Measurements from ENCODE around the gene JUNB.
A peak's percentile ranks its signal among the peaks of the same experiment; 100 is the strongest.

JUNB gene

DNA sequence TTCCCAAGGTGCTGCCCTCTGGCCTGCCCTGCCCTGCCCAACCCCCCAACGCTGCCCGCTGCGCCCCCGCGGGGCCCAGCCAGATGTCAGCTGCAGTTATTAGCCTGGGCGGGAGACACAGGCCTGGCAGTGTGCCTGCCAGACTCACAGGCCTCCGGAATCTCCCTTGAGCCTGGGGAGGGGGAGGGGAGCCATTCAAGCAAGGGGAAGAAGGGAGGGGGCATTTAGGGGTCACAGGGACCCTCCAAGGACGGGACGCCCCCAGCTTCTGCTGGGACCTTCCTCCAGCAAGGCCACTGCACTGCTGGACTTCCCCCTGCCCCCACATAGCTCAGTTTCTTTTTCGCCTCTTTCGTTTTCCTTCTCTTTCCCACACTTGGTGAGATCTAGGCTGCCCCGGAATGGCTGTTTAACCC is 2.6 kb upstream of the JUNB start:
- CTCF ChIA-PET, result interaction anchor here (0.8 to 3.5 kb wide), 4 partner anchors 11 to 23 kb away, joined by 3 to 31 read pairs (median 6); no protein-coding TSS in a partner anchor
- peak overlapping the region; percentile 89 for H3K27ac Mint-ChIP-seq

DNA sequence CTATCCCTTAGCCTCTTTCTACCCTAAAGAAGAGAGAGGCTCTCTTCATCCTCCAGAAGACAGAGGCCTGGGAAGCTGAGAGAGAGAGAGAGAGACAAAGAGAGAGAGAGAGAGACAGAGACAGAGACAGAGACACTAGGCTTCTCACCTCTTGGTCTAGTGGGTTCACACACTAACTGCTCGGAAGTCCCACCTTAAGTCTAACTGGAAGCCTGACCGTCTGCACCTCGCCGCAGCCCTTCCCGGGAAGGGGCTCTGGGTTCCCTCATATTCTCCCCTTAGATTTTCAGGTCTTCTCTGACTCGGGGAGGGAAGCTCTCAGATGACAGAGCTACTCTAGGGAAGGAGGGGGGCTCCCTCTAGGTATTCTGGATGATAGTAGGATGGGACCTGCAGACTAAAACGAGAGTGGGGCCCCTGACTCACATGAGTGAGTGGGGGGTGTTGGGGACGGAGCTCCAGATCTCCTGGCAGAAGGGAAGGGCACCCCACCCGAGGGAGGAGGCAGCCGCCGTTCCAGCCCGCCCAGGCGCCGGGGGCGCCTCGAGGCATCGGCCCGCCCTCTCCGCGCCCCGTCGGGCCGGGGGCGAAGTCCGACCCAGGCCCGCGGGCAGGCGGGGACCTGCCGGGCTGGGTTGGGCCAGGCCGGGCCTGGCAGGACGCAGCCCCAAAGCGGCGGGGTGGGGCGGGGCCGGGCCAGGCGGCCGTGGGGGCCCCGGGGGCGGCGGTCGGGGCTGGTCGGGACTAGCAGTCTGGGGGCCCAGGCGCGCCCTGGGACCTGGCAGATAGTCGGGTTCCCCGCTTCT is 2.0 kb upstream of the JUNB start:
- Mint-ChIP-seq H3K36me3 (peaks cover 8% of the 10 kb centered on the region), H3K4me1 (peaks cover 27% of the 10 kb centered on the region), H3K9me3 (no peaks in the 10 kb centered on the region), H3K4me3 (peak overlapping the region; percentile 92), H3K27ac (peak overlapping the region; percentile 99), H3K27me3 (peaks cover 7% of the 10 kb centered on the region)
- no peak for DNase-seq
- CTCF ChIA-PET, result interaction anchor here (0.8 to 3.5 kb wide), 4 partner anchors 10 to 23 kb away, joined by 3 to 31 read pairs (median 6); no protein-coding TSS in a partner anchor

More for the DNA sequence above, 2.6 kb upstream of the JUNB start:
- Mint-ChIP-seq H3K4me1 (peaks cover 23% of the 10 kb centered on the region), H3K4me3 (peak overlapping the region; percentile 80), H3K27me3 (peaks cover 7% of the 10 kb centered on the region), H3K36me3 (peaks cover 8% of the 10 kb centered on the region), H3K9me3 (no peaks in the 10 kb centered on the region)
- DNase-seq, result peak; percentile 35

DNA sequence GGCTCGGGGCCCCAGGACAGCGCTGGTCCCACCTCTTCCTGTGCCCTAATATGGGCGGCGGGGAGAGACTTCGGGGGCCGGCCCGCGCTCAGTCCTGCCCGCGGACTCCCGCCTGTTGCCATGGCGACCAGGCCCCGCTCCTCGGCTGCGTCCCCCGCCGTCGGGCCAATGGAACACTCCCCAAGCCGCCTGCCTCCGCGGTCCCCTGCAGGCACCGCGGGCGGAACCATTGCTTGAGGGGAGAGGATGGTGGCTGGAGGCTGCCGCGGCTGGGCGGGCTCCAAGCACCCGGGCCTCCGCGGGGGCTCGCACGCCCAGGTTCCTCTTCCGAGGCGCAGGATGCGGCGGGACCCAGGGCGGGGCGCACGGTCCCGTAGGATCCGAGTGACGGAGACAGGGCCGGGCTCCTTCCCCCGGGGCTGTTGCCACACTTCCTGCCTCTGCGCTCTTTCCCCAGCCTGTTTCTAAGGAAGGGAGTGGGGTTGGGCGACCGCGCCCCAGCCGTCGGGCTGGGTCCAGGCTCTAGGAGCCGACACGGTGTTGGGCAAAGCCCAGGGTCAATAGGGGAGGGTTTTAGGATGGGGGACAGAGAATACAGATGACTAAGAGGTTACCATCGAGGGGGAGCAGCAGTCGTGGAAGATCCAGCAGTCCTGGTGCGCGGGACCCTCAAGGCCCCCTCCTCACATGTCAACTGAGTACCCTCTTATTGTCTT is 1.2 kb upstream of the JUNB start:
- peak overlapping the region; percentile 99 for H3K27ac Mint-ChIP-seq
- H3K9me3 Mint-ChIP-seq, result no peaks in the 10 kb centered on the region
- peak; percentile 95 for DNase-seq
- H3K4me3 Mint-ChIP-seq, result peak overlapping the region; percentile 92
- peaks cover 7% of the 10 kb centered on the region for H3K27me3 Mint-ChIP-seq
- peaks cover 34% of the 10 kb centered on the region for H3K4me1 Mint-ChIP-seq
- CTCF ChIA-PET, result interaction anchor here (1.4 to 14.0 kb wide), 4 partner anchors 9 to 24 kb away, joined by 4 to 706 read pairs (median 20); partner anchors contain the start of gene HOOK2
- H3K36me3 Mint-ChIP-seq, result peaks cover 8% of the 10 kb centered on the region

DNA sequence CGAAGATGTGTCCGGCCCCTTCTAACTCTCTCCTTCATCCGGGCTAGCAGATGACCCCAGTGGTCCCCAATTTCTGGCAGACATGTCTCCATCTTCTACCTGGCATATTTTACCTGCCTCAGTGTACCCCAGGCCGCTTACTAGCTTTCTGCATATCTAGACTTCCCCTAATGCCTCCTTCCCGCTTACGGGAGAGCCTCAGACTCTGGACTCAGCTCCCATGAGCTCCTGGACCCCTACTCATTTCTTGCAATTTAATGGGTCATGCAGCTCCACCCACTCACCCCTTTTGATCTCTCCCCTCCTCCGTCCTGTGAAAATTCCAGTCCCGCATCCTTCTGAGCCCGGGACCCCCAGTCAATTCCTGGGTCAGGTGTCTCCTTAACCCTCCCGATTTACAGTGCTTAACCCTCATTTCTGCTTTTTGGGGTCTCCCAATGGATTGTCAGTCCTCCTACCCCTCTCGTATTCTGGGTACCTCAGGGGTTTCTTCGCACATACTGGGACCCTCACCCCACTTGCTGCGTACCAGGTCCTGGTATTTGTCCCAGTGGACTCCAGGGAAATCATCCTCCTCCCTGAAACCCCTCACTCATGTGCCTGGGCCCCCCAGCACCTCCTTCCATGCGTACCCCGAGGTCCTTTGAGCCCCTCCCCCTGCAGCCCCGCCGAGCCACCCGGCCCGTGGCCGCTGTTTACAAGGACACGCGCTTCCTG is 500 bp upstream of the JUNB start:
- H3K27ac Mint-ChIP-seq, result peak overlapping the region; percentile 99
- H3K4me1 Mint-ChIP-seq, result peaks cover 38% of the 10 kb centered on the region
- CTCF ChIA-PET, result interaction anchor here (0.7 to 14.0 kb wide), 2 partner anchors 21 to 57 kb away, joined by 4 to 706 read pairs; partner anchors contain the start of genes HOOK2 and TRIR
- peak; percentile 30 for DNase-seq
- no peaks in the 10 kb centered on the region for H3K9me3 Mint-ChIP-seq
- peaks cover 7% of the 10 kb centered on the region for H3K27me3 Mint-ChIP-seq
- peaks cover 8% of the 10 kb centered on the region for H3K36me3 Mint-ChIP-seq
- peak overlapping the region; percentile 92 for H3K4me3 Mint-ChIP-seq

DNA sequence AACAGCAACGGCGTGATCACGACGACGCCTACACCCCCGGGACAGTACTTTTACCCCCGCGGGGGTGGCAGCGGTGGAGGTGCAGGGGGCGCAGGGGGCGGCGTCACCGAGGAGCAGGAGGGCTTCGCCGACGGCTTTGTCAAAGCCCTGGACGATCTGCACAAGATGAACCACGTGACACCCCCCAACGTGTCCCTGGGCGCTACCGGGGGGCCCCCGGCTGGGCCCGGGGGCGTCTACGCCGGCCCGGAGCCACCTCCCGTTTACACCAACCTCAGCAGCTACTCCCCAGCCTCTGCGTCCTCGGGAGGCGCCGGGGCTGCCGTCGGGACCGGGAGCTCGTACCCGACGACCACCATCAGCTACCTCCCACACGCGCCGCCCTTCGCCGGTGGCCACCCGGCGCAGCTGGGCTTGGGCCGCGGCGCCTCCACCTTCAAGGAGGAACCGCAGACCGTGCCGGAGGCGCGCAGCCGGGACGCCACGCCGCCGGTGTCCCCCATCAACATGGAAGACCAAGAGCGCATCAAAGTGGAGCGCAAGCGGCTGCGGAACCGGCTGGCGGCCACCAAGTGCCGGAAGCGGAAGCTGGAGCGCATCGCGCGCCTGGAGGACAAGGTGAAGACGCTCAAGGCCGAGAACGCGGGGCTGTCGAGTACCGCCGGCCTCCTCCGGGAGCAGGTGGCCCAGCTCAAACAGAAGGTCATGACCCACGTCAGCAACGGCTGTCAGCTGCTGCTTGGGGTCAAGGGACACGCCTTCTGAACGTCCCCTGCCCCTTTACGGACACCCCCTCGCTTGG is 966 bp downstream of the JUNB start:
- Mint-ChIP-seq H3K36me3 (peaks cover 13% of the 10 kb centered on the region), H3K4me1 (peaks cover 49% of the 10 kb centered on the region)
- peak; percentile 89 for DNase-seq

DNA sequence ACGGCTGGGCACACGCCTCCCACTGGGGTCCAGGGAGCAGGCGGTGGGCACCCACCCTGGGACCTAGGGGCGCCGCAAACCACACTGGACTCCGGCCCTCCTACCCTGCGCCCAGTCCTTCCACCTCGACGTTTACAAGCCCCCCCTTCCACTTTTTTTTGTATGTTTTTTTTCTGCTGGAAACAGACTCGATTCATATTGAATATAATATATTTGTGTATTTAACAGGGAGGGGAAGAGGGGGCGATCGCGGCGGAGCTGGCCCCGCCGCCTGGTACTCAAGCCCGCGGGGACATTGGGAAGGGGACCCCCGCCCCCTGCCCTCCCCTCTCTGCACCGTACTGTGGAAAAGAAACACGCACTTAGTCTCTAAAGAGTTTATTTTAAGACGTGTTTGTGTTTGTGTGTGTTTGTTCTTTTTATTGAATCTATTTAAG is 1.6 kb downstream of the JUNB start:
- peaks cover 49% of the 10 kb centered on the region for H3K4me1 Mint-ChIP-seq
- CTCF ChIA-PET, result interaction anchor here (0.6 to 14.0 kb wide), 3 partner anchors 24 to 125 kb away, joined by 3 to 706 read pairs (median 3); partner anchors contain the start of gene HOOK2
- no peaks in the 10 kb centered on the region for H3K9me3 Mint-ChIP-seq
- H3K36me3 Mint-ChIP-seq, result peaks cover 13% of the 10 kb centered on the region
- H3K4me3 Mint-ChIP-seq, result peak overlapping the region; percentile 92
- peaks cover 7% of the 10 kb centered on the region for H3K27me3 Mint-ChIP-seq
- no peak for DNase-seq
- peak overlapping the region; percentile 99 for H3K27ac Mint-ChIP-seq

More for the DNA sequence above, 966 bp downstream of the JUNB start:
- no peaks in the 10 kb centered on the region for H3K9me3 Mint-ChIP-seq
- peak overlapping the region; percentile 99 for H3K27ac Mint-ChIP-seq
- CTCF ChIA-PET, result interaction anchor here (0.5 to 14.0 kb wide), 2 partner anchors 23 to 56 kb away, joined by 3 to 706 read pairs; partner anchors contain the start of gene HOOK2
- peaks cover 7% of the 10 kb centered on the region for H3K27me3 Mint-ChIP-seq
- peak overlapping the region; percentile 92 for H3K4me3 Mint-ChIP-seq

DNA sequence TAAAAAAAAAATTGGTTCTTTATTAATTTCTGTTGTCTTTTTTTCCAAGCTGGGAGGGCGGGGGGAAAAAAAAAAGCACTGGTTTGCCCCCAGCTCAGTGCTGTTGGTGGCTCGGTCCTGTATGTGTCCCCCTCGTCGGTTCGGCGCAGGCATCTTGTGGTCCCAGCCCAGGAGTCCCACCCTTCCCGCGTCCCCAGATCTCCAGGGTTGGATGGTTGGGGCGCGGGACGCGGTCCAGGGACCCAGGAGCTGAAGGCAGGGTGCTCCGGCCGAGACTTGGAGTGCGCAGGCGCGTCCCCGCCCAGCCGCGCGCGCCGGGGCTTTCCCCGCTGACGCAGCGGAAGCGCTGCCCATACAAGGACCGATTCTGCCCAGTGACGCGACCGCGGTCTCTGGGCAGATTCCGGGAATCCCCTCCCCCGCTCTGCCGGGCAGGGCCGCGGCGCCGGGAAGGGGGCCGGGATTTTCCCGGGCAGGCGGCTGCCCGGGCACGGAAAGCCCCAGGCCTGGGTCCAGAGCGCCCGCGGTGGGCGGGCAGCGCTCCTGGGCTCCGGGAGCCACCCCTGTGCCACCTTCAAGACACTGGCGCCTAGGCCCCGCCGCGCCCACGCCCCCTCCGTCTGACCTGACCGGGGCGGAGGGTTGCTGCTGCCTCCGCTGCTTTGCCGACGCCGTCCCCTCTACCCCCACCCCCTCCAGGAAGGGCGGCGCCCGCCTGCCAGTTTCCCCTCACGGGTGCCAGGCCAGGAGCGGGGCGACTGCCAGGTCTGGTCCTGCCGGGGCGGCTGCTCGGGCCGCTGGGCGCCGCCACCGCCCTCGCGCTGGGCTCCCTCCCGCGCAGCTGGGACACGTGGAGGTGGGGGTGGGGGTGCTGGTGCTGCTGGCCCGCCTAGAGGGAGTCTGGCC is 2.3 kb downstream of the JUNB start:
- peak; percentile 92 for DNase-seq
- H3K36me3 Mint-ChIP-seq, result peaks cover 13% of the 10 kb centered on the region
- H3K4me3 Mint-ChIP-seq, result peak overlapping the region; percentile 92
- H3K4me1 Mint-ChIP-seq, result peaks cover 45% of the 10 kb centered on the region
- CTCF ChIA-PET, result interaction anchor here (0.6 to 14.0 kb wide), 4 partner anchors 24 to 126 kb away, joined by 3 to 706 read pairs (median 3); partner anchors contain the start of gene HOOK2
- peak overlapping the region; percentile 99 for H3K27ac Mint-ChIP-seq
- peaks cover 7% of the 10 kb centered on the region for H3K27me3 Mint-ChIP-seq
- H3K9me3 Mint-ChIP-seq, result no peaks in the 10 kb centered on the region

DNA sequence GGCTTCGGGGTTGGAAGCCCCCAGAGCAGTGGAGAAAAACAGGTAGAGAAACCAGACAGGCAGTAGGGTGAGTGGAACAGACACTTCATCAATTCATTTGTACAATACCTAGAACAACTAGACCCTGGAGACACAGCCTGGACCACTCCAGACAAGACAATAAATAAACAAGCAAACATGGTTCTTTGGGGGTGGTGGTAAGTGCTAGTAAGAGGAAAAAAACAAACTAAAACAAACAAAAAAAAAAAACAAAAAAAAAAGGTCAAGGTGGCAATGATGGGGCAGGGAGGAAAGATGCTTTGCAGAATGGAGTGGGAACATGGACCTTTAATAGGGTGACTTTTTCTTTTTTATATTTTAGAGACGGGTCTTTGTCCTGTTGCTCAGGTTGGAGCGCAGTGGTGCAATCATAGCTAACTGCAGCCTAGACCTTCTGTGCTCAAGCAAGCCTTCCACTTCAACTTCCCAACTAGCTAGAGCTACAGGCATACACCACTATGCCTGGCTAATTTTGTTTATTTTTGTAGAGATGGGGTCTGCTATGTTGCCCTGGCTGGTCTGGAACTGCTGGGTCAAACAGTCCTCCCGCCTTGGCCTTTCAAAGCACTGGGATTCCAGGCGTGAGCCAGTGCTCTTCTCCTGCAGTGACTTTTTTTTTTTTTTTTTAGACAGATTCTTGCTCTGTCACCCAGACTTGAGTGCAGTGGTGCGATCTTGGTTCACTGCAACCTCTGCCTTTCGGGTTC is 3.1 kb downstream of the JUNB start:
- peak overlapping the region; percentile 93 for H3K27ac Mint-ChIP-seq
- peaks cover 39% of the 10 kb centered on the region for H3K4me1 Mint-ChIP-seq
- CTCF ChIA-PET, result interaction anchor here (0.8 to 14.0 kb wide), 3 partner anchors 25 to 77 kb away, joined by 3 to 706 read pairs (median 24); partner anchors contain the start of gene HOOK2
- peaks cover 7% of the 10 kb centered on the region for H3K27me3 Mint-ChIP-seq
- H3K4me3 Mint-ChIP-seq, result peak overlapping the region; percentile 75
- H3K9me3 Mint-ChIP-seq, result no peaks in the 10 kb centered on the region
- peaks cover 16% of the 10 kb centered on the region for H3K36me3 Mint-ChIP-seq
- DNase-seq, result no peak

DNA sequence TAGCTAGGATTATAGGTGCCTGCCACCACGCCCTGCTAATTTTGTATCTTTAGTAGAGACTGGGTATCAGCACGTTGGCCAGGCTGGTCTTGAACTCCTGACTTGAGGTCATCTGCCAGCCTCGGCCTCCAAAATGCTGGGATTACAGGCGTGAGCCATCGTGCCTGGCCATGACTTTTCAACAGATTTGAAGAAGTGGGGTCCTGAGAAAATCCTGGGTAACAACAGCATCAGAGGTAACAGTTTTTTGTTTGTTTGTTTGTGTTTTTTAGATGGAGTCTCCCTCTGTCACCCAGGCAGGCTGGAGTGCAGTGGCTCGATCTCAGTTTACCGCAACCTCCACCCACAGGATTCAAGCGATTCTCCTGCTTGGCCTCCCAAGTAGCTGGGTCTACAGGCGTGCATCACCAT is 3.7 kb downstream of the JUNB start:
- no peak for DNase-seq
- peaks cover 19% of the 10 kb centered on the region for H3K36me3 Mint-ChIP-seq
- H3K4me1 Mint-ChIP-seq, result peaks cover 44% of the 10 kb centered on the region
- H3K4me3 Mint-ChIP-seq, result peak overlapping the region; percentile 75
- peaks cover 7% of the 10 kb centered on the region for H3K27me3 Mint-ChIP-seq
- H3K27ac Mint-ChIP-seq, result peak overlapping the region; percentile 93
- H3K9me3 Mint-ChIP-seq, result no peaks in the 10 kb centered on the region
- CTCF ChIA-PET, result interaction anchor here (0.7 to 14.0 kb wide), 6 partner anchors 9 to 80 kb away, joined by 3 to 706 read pairs (median 5); partner anchors contain the start of gene HOOK2

DNA sequence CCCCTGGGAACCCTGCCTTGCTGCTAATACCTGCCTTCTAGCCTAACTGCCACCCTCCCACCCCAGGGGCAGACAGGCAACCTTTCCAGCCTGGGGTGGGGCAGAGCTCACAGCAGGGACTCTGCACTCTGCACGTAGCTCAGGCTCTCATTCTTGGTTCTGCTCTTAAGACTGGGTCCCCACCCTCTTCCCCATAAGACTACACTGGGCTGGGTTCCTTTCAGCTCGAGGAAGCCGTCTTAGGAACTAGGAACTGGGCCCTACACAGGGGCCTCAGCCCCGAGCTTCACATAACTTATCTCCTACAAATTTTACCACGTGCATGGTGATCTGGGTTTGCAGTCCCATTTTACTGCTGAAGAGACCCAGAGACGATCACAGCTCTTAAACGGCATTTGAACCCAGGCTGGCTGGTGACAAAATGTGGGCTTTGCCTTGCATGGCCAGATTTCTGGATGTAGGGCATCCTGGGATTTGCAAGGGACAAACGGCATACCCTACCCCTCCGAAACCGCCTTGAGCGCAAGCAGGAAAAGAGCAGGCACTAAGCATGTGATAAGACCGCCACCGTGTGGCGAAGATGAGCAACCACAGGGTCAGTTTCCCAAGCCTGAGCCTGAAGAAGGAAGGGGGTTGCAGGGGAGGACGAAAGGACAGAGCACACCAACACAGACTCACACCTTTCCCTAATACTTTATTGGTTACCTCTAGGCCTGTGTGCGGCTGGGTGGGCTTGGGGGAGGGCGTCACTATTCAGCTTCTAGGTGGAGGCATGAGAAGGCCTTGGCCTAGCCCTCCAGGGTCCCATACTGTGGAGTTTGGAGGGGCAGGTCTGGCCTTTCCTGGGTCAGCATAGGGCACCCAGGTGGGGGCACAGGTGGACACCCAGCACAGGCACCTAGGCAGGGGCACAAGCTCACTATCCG is 5.1 kb downstream of the JUNB start:
- CTCF ChIA-PET, result interaction anchor here (0.6 to 14.0 kb wide), 10 partner anchors 10 to 88 kb away, joined by 3 to 706 read pairs (median 4); partner anchors contain the start of genes HOOK2 and RNASEH2A
- H3K9me3 Mint-ChIP-seq, result no peaks in the 10 kb centered on the region
- peaks cover 19% of the 10 kb centered on the region for H3K36me3 Mint-ChIP-seq
- peak overlapping the region; percentile 93 for H3K27ac Mint-ChIP-seq
- H3K27me3 Mint-ChIP-seq, result peaks cover 4% of the 10 kb centered on the region
- H3K4me1 Mint-ChIP-seq, result peaks cover 46% of the 10 kb centered on the region
- DNase-seq, result peak; percentile 83
- peak overlapping the region; percentile 59 for H3K4me3 Mint-ChIP-seq

Measured in activated naive CD4-positive, alpha-beta T cell treated with anti-CD3 and anti-CD28 coated beads, Interleukin-2, amount 10 ng/mL, durations not matched to agents 7 days and 5 days (primary cell).